Measurements from ENCODE around the gene ADSL.

ADSL gene

GRCh38 chr22:40434745-40435144, 88.4 kb downstream of the ADSL start:
- TF ChIP-seq CTCF (IDR thresholded peaks at IDR 0.05; ENCODE audit: control insufficient read depth, insufficient read depth, low read depth, low read length, missing control alignments) = no peak
- no peak overlapping the region for H3K4me3 ChIP-seq (ENCODE audit: control insufficient read depth, low read depth, low read length)
- no peak for DNase-seq (ENCODE audit: low read depth)

GRCh38 chr22:40436505-40437431, 90.5 kb downstream of the ADSL start:
- peak; percentile 63 for DNase-seq (ENCODE audit: low read depth)
- TF ChIP-seq CTCF (IDR thresholded peaks at IDR 0.05; ENCODE audit: control insufficient read depth, insufficient read depth, low read depth, low read length, missing control alignments) = peak; percentile 46

More at GRCh38 chr22:40436505-40437431, 90.5 kb downstream of the ADSL start:
- H3K4me3 ChIP-seq (ENCODE audit: control insufficient read depth, low read depth, low read length) = peak overlapping the region; percentile 32
